ENCODE data around the gene ISL2. TPM values are rescaled to one million over a fixed set of nuclear protein-coding genes. Genes with fewer than 3 reads are reported as not detected.

ISL2 gene
- total RNA-seq, 1 experiment from 2014 or later, result 0.15 TPM

DNA sequence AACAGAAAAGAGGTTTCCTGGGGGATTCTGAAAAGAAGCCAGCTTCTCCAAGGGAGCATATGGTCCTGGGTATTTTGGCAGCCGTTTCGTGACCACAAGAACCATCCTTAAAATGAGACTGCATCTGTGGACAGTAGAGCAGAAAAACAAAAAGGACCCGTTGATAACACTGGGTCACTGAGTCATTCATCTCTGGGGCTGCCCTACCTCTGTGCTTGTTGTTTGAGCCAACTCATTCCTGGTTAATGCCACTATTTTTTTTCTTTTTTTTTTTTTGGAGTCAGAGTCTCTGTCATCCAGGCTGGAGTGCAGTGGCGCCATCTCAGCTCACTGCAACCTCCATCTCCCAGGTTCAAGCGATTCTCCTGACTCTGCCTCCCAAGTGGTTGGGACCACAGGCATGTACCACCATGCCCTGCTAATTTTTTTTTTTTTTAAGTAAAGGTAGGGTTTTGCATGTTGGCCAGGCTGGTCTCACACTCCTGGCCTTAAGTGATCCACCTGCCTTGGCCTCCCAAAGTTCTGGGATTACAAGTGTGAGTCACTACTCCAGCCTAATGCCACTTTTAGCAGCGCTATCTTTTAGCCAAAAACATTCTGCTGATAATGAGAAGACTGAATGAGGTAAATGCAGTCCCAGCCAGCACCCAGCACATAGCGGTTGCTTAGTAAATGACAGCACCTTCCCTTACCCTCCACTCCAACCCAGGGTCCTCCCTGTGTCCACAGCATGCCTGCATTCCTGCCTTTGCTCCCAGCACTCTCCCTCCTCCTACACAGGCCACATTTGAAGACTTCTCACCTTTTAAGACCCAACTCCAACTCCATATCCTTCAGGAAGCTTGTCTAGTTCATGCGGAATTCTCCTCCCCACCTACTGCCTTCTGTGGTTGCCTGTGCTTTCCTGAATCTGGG, 9.1 kb upstream of the ISL2 start:
- no peak overlapping the region for H4K5ac ChIP-seq (ENCODE audit: insufficient read length, low read depth, low read length)
- TF ChIP-seq, protein P1, sequence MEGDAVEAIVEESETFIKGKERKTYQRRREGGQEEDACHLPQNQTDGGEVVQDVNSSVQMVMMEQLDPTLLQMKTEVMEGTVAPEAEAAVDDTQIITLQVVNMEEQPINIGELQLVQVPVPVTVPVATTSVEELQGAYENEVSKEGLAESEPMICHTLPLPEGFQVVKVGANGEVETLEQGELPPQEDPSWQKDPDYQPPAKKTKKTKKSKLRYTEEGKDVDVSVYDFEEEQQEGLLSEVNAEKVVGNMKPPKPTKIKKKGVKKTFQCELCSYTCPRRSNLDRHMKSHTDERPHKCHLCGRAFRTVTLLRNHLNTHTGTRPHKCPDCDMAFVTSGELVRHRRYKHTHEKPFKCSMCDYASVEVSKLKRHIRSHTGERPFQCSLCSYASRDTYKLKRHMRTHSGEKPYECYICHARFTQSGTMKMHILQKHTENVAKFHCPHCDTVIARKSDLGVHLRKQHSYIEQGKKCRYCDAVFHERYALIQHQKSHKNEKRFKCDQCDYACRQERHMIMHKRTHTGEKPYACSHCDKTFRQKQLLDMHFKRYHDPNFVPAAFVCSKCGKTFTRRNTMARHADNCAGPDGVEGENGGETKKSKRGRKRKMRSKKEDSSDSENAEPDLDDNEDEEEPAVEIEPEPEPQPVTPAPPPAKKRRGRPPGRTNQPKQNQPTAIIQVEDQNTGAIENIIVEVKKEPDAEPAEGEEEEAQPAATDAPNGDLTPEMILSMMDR (conservative IDR thresholded peaks at IDR 0.05), result no peak
- H3T11ph ChIP-seq (ENCODE audit: low read length), result no peak overlapping the region
- H4K20me1 ChIP-seq (ENCODE audit: control insufficient read depth, insufficient read depth, insufficient read length), result no peaks in the 10 kb centered on the region
- H2BK12ac ChIP-seq (ENCODE audit: insufficient read length, low read depth, low read length), result no peak overlapping the region
- H3K56ac ChIP-seq (ENCODE audit: insufficient read length, low read depth, low read length), result no peak overlapping the region
- Mint-ChIP-seq H3K9me3 (no peaks in the 10 kb centered on the region), H3K36me3 (ENCODE audit: insufficient read depth in 1 of 3, low read depth in 3 of 3) (no peaks in the 10 kb centered on the region), H3K4me3 (no peak overlapping the region), H3K27me3 (ENCODE audit: low read depth) (peaks cover 40% of the 10 kb centered on the region), H3K4me1 (peaks cover 7% of the 10 kb centered on the region in 2 experiments), H3K27ac (no peak overlapping the region)
- H2AFZ ChIP-seq (ENCODE audit: low read length), result no peak overlapping the region
- no peaks in the 10 kb centered on the region for H3K4me1 ChIP-seq (ENCODE audit: insufficient read depth, low read length)
- no peak overlapping the region for H2BK120ac ChIP-seq (ENCODE audit: low read depth, low read length, poor library complexity, severe bottlenecking)
- no CpG with 5 or more reads among the region's 8 CpGs for WGBS (ENCODE audit: extremely low coverage, insufficient read length, low lambda C conversion rate)
- H3K79me1 ChIP-seq (ENCODE audit: insufficient read depth, low read depth, low read length, poor library complexity, severe bottlenecking), result no peaks in the 10 kb centered on the region
- H3K27me3 ChIP-seq (ENCODE audit: insufficient read depth, low read length), result no peaks in the 10 kb centered on the region; the same call in 1 of the 2 replicates
- no peak overlapping the region for H3K9ac ChIP-seq (ENCODE audit: extremely low read depth, insufficient read length, low read length)
- no peak overlapping the region for H2BK15ac ChIP-seq (ENCODE audit: low read depth, low read length)
- no peak overlapping the region for H2BK5ac ChIP-seq (ENCODE audit: insufficient read length, low read length)
- no peaks in the 10 kb centered on the region for H3K9me3 ChIP-seq (ENCODE audit: control insufficient read depth, low read depth, low read length)
- no peak overlapping the region for H3K14ac ChIP-seq (ENCODE audit: insufficient read depth, low read length)
- H3K18ac ChIP-seq (ENCODE audit: insufficient read length, low read depth, low read length), result no peak overlapping the region
- no peak overlapping the region for H3K4ac ChIP-seq (ENCODE audit: low read depth, low read length)
- no peak overlapping the region for H3K23ac ChIP-seq (ENCODE audit: insufficient read length, low read depth, low read length)
- no peak overlapping the region for H2AK5ac ChIP-seq (ENCODE audit: insufficient read length, low read length)
- H3K23me2 ChIP-seq (ENCODE audit: insufficient read length, low read depth, low read length, poor library complexity, severe bottlenecking), result no peaks in the 10 kb centered on the region
- no peaks in the 10 kb centered on the region for H3K79me2 ChIP-seq (ENCODE audit: insufficient read depth, low read length)
- no peak overlapping the region for H2BK20ac ChIP-seq (ENCODE audit: low read depth, low read length, poor library complexity, severe bottlenecking)
- no peak overlapping the region for H4K8ac ChIP-seq (replicated peaks; ENCODE audit: insufficient read length, low read depth, low read length)
- no peak overlapping the region for H3K4me2 ChIP-seq (ENCODE audit: insufficient read depth, insufficient read length, low read length)
- H3K27ac ChIP-seq (ENCODE audit: insufficient read length, low read depth, low read length), result no peak overlapping the region
- H4K91ac ChIP-seq (ENCODE audit: insufficient read length, low read depth, low read length), result no peak overlapping the region
- DNase-seq, result no peak

All from H9 (cell line).